Neural cell (in vitro differentiated cells): ENCODE measurements around the gene SFMBT1. TPM values are rescaled to one million over a fixed set of nuclear protein-coding genes. Genes with fewer than 3 reads are reported as not detected.

Experiments used
- H2AFZ ChIP-seq: fragments of 200-600, 300-800 bp; sonication (generic), shearing (Covaris generic); 2 replicates; pipeline ENCODE4 v1.6.0; 2014; ENCODE audit warnings: low read depth, mild to moderate bottlenecking, antibody characterized with exemption, low read length, moderate library complexity
- H3F3A ChIP-seq: fragments of 200-600 bp; shearing (Covaris generic); 2 replicates; pipeline ENCODE4 v1.6.1; 2016; ENCODE audit warnings: mild to moderate bottlenecking, moderate library complexity, mixed read lengths, antibody characterized with exemption, low read length; ENCODE audit not compliant: insufficient read depth, poor library complexity, severe bottlenecking
- H3K27ac ChIP-seq: fragments of 200-600, 300-800 bp; sonication (generic), shearing (Covaris generic); 2 replicates; pipeline ENCODE4 v1.5.1; 2014; ENCODE audit warnings: mild to moderate bottlenecking, low read length, moderate library complexity
- H3K27me3 ChIP-seq: fragments of 300-800, 200-600 bp; sonication (generic), shearing (Covaris generic); 2 replicates; pipeline ENCODE4 v1.6.0; 2014; ENCODE audit warnings: mild to moderate bottlenecking, low read depth, low read length, moderate library complexity; ENCODE audit not compliant: insufficient read depth
- H3K36me3 ChIP-seq: fragments of 300-800, 200-600 bp; sonication (generic), shearing (Covaris generic); 2 replicates; pipeline ENCODE4 v1.5.1; 2014; ENCODE audit warnings: mild to moderate bottlenecking, antibody characterized with exemption, low read length, moderate library complexity; ENCODE audit not compliant: insufficient read depth
- H3K4me2 ChIP-seq: fragments of 300-800, 200-600 bp; sonication (generic), shearing (Covaris generic); 2 replicates; pipeline ENCODE4 v1.6.0; 2014; ENCODE audit warnings: mild to moderate bottlenecking, low read length
- H3K4me3 ChIP-seq: fragments of 300-800, 200-600 bp; sonication (generic), shearing (Covaris generic); 2 replicates; pipeline ENCODE4 v1.5.1; 2014; ENCODE audit warnings: mild to moderate bottlenecking, low read length, moderate library complexity
- H3K79me2 ChIP-seq: fragments of 200-600 bp; shearing (Covaris generic); replicated peaks from 2 replicates; pipeline ENCODE4 v1.6.0; 2014; ENCODE audit warnings: mild to moderate bottlenecking, low read length, moderate library complexity; ENCODE audit not compliant: insufficient read depth
- H3K9ac ChIP-seq: fragments of 300-800, 200-600 bp; sonication (generic), shearing (Covaris generic); 2 replicates; pipeline ENCODE4 v1.6.1; 2016; ENCODE audit warnings: mild to moderate bottlenecking, low read length, mixed read lengths
- H3K9me2 ChIP-seq: fragments of 200-600 bp; shearing (Covaris generic); 2 replicates; pipeline ENCODE4 v1.6.1; 2016; ENCODE audit warnings: mild to moderate bottlenecking, low read length, mixed read lengths; ENCODE audit not compliant: insufficient read depth
- H3K9me3 ChIP-seq: fragments of 200-600, 300-800 bp; sonication (generic), shearing (Covaris generic); 2 replicates; pipeline ENCODE4 v1.6.1; 2016; ENCODE audit warnings: mild to moderate bottlenecking, mixed run types, low read length, moderate library complexity, mixed read lengths
- H4K20me1 ChIP-seq: fragments of 200-600 bp; shearing (Covaris generic); 2 replicates; pipeline ENCODE4 v1.6.1; 2016; ENCODE audit warnings: mild to moderate bottlenecking, mixed run types; ENCODE audit not compliant: insufficient read depth
- EP300 ChIP-seq: fragments of 450-650 bp; conservative IDR thresholded peaks from 2 replicates; pipeline ENCODE4 v1.6.1; 2014; ENCODE audit warnings: antibody characterized with exemption, mild to moderate bottlenecking, moderate library complexity; ENCODE audit not compliant: poor library complexity, severe bottlenecking
- EZH2 ChIP-seq: fragments of 200-600, 300-800 bp; shearing (Covaris generic), sonication (generic); IDR thresholded peaks from 2 replicates; pipeline ENCODE4 v1.6.1; 2014; ENCODE audit warnings: antibody characterized with exemption, low read length, borderline replicate concordance, mild to moderate bottlenecking; ENCODE audit not compliant: insufficient read depth, poor library complexity, severe bottlenecking
- MXI1 ChIP-seq: fragments of 450-650 bp; conservative IDR thresholded peaks from 2 replicates; pipeline ENCODE4 v1.6.1; 2014; ENCODE audit warnings: antibody characterized with exemption, mild to moderate bottlenecking; ENCODE audit not compliant: poor library complexity, severe bottlenecking
- POLR2AphosphoS5 ChIP-seq: IDR thresholded peaks from 2 replicates; pipeline ENCODE4 v1.6.1; 2012
- RAD21 ChIP-seq: fragments of 450-650 bp; conservative IDR thresholded peaks from 2 replicates; pipeline ENCODE4 v1.6.1; 2014; ENCODE audit warnings: antibody characterized with exemption, mild to moderate bottlenecking, moderate library complexity
- REST ChIP-seq: IDR thresholded peaks from 2 replicates; pipeline ENCODE4 v1.6.1; 2012; ENCODE audit warnings: borderline replicate concordance
- SMC3 ChIP-seq: fragments of 450-650 bp; conservative IDR thresholded peaks from 2 replicates; pipeline ENCODE4 v1.6.1; 2014; ENCODE audit warnings: antibody characterized with exemption, mild to moderate bottlenecking, moderate library complexity; ENCODE audit not compliant: poor library complexity
- TAF1 ChIP-seq: IDR thresholded peaks from 2 replicates; pipeline ENCODE4 v1.6.1; 2012; ENCODE audit warnings: low read depth
- polyA plus RNA-seq: library from polyadenylated mRNA; depleted of rRNA; stranded (reverse); fragments of >200 nt; gene quantifications from 2 replicates; pipeline ENCODE4 v1.2.3, GENCODE V29; 2014
- TF ChIP-seq, protein P1 (sequence below): fragments of 450-650 bp; IDR thresholded peaks from 2 replicates; pipeline ENCODE4 v1.5.1; 2014; ENCODE audit warnings: antibody characterized with exemption, mild to moderate bottlenecking, moderate library complexity; ENCODE audit not compliant: poor library complexity, severe bottlenecking

Gene SFMBT1
- polyA plus RNA-seq, 1 donor from 2014 or later, result 17.3 TPM

DNA sequence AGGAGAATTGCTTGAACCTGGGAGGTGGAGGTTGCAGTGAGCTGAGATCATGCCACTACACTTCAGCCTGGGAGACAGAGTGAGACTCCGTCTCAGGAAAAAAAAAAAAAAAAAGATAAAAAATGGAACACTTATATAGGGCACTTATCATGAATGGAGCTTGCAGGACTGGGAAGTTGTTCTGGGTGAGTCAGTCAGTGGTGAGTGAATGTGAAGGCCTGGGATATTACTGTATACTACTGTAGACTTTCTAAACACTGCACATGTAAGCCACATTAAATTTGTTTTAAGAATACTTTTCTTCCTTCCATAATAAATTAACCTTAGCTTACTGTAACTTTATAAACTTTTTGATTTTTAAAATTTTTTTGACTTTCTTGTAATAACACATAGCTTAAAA is 59.8 kb downstream of the SFMBT1 start:
- Histone ChIP-seq H2AFZ (no peak overlapping the region), H3K4me3 (no peak overlapping the region), H3K27me3 (no peaks in the 10 kb centered on the region), H3F3A (no peaks in the 10 kb centered on the region), H3K9ac (no peak overlapping the region), H3K27ac (no peak overlapping the region), H3K36me3 (no peaks in the 10 kb centered on the region), H3K79me2 (no peaks in the 10 kb centered on the region), H3K4me2 (no peak overlapping the region), H3K9me3 (no peaks in the 10 kb centered on the region), H3K9me2 (no peaks in the 10 kb centered on the region), H4K20me1 (no peaks in the 10 kb centered on the region)
- TF ChIP-seq, protein P1, sequence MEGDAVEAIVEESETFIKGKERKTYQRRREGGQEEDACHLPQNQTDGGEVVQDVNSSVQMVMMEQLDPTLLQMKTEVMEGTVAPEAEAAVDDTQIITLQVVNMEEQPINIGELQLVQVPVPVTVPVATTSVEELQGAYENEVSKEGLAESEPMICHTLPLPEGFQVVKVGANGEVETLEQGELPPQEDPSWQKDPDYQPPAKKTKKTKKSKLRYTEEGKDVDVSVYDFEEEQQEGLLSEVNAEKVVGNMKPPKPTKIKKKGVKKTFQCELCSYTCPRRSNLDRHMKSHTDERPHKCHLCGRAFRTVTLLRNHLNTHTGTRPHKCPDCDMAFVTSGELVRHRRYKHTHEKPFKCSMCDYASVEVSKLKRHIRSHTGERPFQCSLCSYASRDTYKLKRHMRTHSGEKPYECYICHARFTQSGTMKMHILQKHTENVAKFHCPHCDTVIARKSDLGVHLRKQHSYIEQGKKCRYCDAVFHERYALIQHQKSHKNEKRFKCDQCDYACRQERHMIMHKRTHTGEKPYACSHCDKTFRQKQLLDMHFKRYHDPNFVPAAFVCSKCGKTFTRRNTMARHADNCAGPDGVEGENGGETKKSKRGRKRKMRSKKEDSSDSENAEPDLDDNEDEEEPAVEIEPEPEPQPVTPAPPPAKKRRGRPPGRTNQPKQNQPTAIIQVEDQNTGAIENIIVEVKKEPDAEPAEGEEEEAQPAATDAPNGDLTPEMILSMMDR, result no peak
- no peak for TF ChIP-seq POLR2AphosphoS5
- TF ChIP-seq TAF1, result no peak
- TF ChIP-seq EP300, result no peak
- TF ChIP-seq EZH2, result no peak
- no peak for TF ChIP-seq SMC3
- TF ChIP-seq RAD21, result no peak
- TF ChIP-seq MXI1, result no peak
- no peak for TF ChIP-seq REST

DNA sequence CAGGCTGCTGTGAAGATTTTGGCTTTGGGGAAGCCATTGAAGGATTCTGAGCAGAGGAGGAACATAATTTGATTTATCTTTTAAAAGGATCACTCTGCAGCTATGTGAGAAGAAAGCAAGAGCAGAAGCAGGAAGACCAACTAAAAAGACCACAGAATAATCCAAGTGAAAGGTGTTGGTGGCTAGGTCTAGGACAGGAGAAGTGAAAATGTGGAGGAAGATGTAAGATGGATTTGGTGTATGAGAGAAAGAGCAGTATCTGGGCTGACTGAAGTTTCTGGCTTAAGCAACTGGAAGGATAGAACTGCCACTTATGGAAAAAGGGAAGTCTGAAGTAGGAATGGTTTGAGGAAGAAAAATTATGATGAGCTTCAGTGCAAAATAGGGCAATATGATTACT is 62.0 kb downstream of the SFMBT1 start:
- H3K4me3 ChIP-seq, result no peak overlapping the region
- no peak overlapping the region for H3K9ac ChIP-seq
- H4K20me1 ChIP-seq, result no peaks in the 10 kb centered on the region
- no peak overlapping the region for H2AFZ ChIP-seq
- H3K9me2 ChIP-seq, result no peaks in the 10 kb centered on the region
- TF ChIP-seq, protein P1, result no peak
- no peak for TF ChIP-seq EP300
- TF ChIP-seq TAF1, result no peak
- no peak for TF ChIP-seq EZH2
- no peak for TF ChIP-seq RAD21
- TF ChIP-seq REST, result no peak
- no peak for TF ChIP-seq POLR2AphosphoS5
- no peak for TF ChIP-seq MXI1
- no peak for TF ChIP-seq SMC3
- H3K27me3 ChIP-seq, result no peaks in the 10 kb centered on the region
- no peaks in the 10 kb centered on the region for H3F3A ChIP-seq
- H3K4me2 ChIP-seq, result no peak overlapping the region
- H3K79me2 ChIP-seq, result no peaks in the 10 kb centered on the region
- H3K9me3 ChIP-seq, result no peaks in the 10 kb centered on the region
- H3K36me3 ChIP-seq, result no peaks in the 10 kb centered on the region
- H3K27ac ChIP-seq, result no peak overlapping the region
